CD4-positive, alpha-beta T cell (primary cell): ENCODE measurements around the gene ENTPD3. TPM values are rescaled to one million over a fixed set of nuclear protein-coding genes. Genes with fewer than 3 reads are reported as not detected.

Source experiments
- ATAC-seq: fragments of 200-7000 bp; cut with Tn5 transposase; one replicate; pipeline ENCODE4 v1.10.0; 2022; ENCODE audit warnings: mild to moderate bottlenecking; ENCODE audit not compliant: poor library complexity
- CTCF ChIA-PET: fragments of 350-600 bp; sonication (Branson Sonifier 250); formaldehyde crosslinking; loops from one replicate; lab custom pipeline; 2021; ENCODE audit warnings: antibody characterized with exemption, inconsistent platforms; lab: Charles Lee
- POLR2A ChIA-PET: fragments of 350-600 bp; sonication (Branson Sonifier 250); formaldehyde crosslinking; loops from one replicate; lab custom pipeline; 2021; ENCODE audit warnings: antibody characterized with exemption, inconsistent platforms; lab: Charles Lee
- DNase-seq, 14 experiments: peaks; one replicate each; pipeline ENCODE4 v3.0.0-alpha.2; 2013 to 2020; ENCODE audit warnings: mixed read lengths in 2 of 14
- H3K27ac ChIP-seq, 2 donors: one replicate each; pipeline versions ENCODE4 v1.5.1 to v1.7.0; 2013; ENCODE audit warnings: low read length in 2 of 2, low read depth in 1 of 2, mild to moderate bottlenecking in 1 of 2
- H3K27me3 ChIP-seq, 2 experiments: 1 replicate in 1 of 2; 2 replicates in 1 of 2; pipeline versions ENCODE4 v1.6.1 to v1.7.0; 2013; ENCODE audit warnings: low read length in 2 of 2, control low read depth in 1 of 2, mild to moderate bottlenecking in 1 of 2, moderate library complexity in 1 of 2; ENCODE audit not compliant: insufficient read depth in 2 of 2, control insufficient read depth in 1 of 2
- H3K36me3 ChIP-seq: one replicate; pipeline ENCODE4 v1.6.1; 2013; ENCODE audit warnings: low read length, control low read depth; ENCODE audit not compliant: insufficient read depth
- H3K4me1 ChIP-seq: one replicate; pipeline ENCODE4 v1.6.1; 2013; ENCODE audit warnings: low read length, control low read depth; ENCODE audit not compliant: insufficient read depth
- H3K4me3 ChIP-seq: one replicate; pipeline ENCODE4 v1.5.1; 2013; ENCODE audit warnings: mild to moderate bottlenecking, low read length, moderate library complexity
- H3K9me3 ChIP-seq, 2 experiments: 1 replicate in 1 of 2; 2 replicates in 1 of 2; pipeline versions ENCODE4 v1.6.1 to v1.7.0; 2013; ENCODE audit warnings: low read length in 2 of 2, mild to moderate bottlenecking in 2 of 2, control low read depth in 1 of 2, moderate library complexity in 1 of 2; ENCODE audit not compliant: control insufficient read depth in 1 of 2, insufficient read depth in 1 of 2
- H3K27ac Mint-ChIP-seq: one replicate; pipeline ENCODE4 v1.8.0; 2020; ENCODE audit warnings: mixed read lengths
- H3K27me3 Mint-ChIP-seq: one replicate; pipeline ENCODE4 v1.8.0; 2021; ENCODE audit warnings: mixed read lengths
- H3K36me3 Mint-ChIP-seq: one replicate; pipeline ENCODE4 v1.8.0; 2021; ENCODE audit warnings: low read depth, mixed read lengths
- H3K4me1 Mint-ChIP-seq: one replicate; pipeline ENCODE4 v1.8.0; 2021; ENCODE audit warnings: low read depth, mixed read lengths
- H3K4me3 Mint-ChIP-seq: one replicate; pipeline ENCODE4 v1.8.0; 2020; ENCODE audit warnings: mild to moderate bottlenecking, mixed read lengths
- H3K9me3 Mint-ChIP-seq: one replicate; pipeline ENCODE4 v1.8.0; 2020; ENCODE audit warnings: mixed read lengths
- intact Hi-C, 2 experiments: fragments of 100-400 bp; cut with DNase I in 1 of 2; cut with micrococcal nuclease in 1 of 2; formaldehyde crosslinking; loops; one replicate each; pipeline versions ENCODE4 v1.15.1 to v1.9.0; 2023 to 2025; cut with DNase I, micrococcal nuclease
- total RNA-seq, 174 experiments: library from RNA in 2 of 174; stranded (reverse) in 2 of 174; gene quantifications; one replicate each; pipeline ENCODE4 v1.2.3 and lab custom pipeline; 2021 to 2026
- TF ChIP-seq, protein P1 (sequence below): fragments of 200-600 bp; IDR thresholded peaks from one replicate; pipeline ENCODE4 v1.8.0; 2022; ENCODE audit warnings: antibody characterized with exemption, mild to moderate bottlenecking

The ENTPD3 gene
- total RNA-seq, 2 experiments from 2014 or later, result not detected

DNA sequence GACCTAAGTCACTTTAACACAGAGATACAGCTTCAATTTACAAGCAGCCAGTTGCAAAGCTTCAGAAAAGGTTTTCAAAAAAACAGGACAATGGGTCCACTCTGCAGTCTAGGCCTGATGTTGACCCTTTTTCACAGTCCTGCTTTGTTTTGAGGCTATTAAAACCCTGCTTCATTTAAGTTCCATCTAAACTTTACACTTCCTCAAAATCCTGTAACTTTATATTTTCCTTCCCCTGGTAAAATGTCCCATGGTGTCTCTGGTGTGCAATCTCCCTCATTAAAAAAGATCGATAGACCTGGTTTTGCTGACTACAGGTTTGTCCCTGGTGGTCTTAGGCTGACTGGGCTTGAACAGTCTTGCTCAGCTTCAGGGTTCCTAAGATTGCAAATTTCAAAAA, 65.1 kb downstream of the ENTPD3 start:
- intact Hi-C loops, result loop anchor here (2.0 to 10.0 kb wide), 7 partner anchors 73 to 1513 kb away; partner anchors contain the start of genes ULK4 (in 2 of the 2), ZNF621 (in 2 of the 2), CTNNB1 (in 1 of the 2) and EIF1B (in 1 of the 2)
- TF ChIP-seq, protein P1, sequence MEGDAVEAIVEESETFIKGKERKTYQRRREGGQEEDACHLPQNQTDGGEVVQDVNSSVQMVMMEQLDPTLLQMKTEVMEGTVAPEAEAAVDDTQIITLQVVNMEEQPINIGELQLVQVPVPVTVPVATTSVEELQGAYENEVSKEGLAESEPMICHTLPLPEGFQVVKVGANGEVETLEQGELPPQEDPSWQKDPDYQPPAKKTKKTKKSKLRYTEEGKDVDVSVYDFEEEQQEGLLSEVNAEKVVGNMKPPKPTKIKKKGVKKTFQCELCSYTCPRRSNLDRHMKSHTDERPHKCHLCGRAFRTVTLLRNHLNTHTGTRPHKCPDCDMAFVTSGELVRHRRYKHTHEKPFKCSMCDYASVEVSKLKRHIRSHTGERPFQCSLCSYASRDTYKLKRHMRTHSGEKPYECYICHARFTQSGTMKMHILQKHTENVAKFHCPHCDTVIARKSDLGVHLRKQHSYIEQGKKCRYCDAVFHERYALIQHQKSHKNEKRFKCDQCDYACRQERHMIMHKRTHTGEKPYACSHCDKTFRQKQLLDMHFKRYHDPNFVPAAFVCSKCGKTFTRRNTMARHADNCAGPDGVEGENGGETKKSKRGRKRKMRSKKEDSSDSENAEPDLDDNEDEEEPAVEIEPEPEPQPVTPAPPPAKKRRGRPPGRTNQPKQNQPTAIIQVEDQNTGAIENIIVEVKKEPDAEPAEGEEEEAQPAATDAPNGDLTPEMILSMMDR, result no peak
- DNase-seq (no peak), ATAC-seq (no peak)
- Mint-ChIP-seq H3K4me3 (peak overlapping the region; percentile 88), H3K4me1 (peaks cover 35% of the 10 kb centered on the region), H3K27me3 (no peaks in the 10 kb centered on the region), H3K36me3 (peaks cover 14% of the 10 kb centered on the region), H3K9me3 (no peaks in the 10 kb centered on the region), H3K27ac (peak overlapping the region; percentile 91)
- Histone ChIP-seq H3K27me3 (no peaks in the 10 kb centered on the region), H3K9me3 (no peaks in the 10 kb centered on the region), H3K27ac (peak overlapping the region; percentile 88 to 97), H3K4me1 (peaks cover 25% of the 10 kb centered on the region), H3K36me3 (peaks cover 6% of the 10 kb centered on the region), H3K4me3 (peak overlapping the region; percentile 84)
- CTCF ChIA-PET, result interaction anchor here (1.4 to 1.6 kb wide), 2 partner anchors 147 to 260 kb away, joined by 3 to 4 read pairs; no protein-coding TSS in a partner anchor
- POLR2A ChIA-PET, result interaction anchor here (0.6 to 3.3 kb wide), 7 partner anchors 12 to 747 kb away, joined by 3 to 17 read pairs (median 9); partner anchors contain the start of genes CTNNB1, EIF1B, ZNF619 and ZNF620

DNA sequence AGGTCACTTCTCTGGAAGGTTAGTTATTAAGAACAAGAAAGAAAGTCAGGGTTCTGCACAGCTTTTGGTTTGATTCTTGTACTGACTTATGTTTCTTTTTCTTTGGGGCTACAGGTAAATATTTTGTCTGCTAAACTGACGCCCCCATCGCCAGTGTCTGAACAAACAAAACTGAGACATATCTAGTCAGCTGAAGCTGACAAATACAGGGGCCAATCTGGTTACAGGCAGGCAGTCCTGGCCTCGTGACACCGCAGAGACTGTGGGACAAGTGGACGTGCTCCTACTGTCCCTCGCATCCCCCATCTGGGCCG, 65.5 kb downstream of the ENTPD3 start:
- ATAC-seq (no peak), DNase-seq (no peak)
- TF ChIP-seq, protein P1, result no peak
- H3K27ac ChIP-seq, result peak overlapping the region; percentile 88 to 97
- intact Hi-C loops, result loop anchor here (2.0 to 10.0 kb wide), 7 partner anchors 72 to 1512 kb away; partner anchors contain the start of genes ULK4 (in 2 of the 2), ZNF621 (in 2 of the 2), CTNNB1 (in 1 of the 2) and EIF1B (in 1 of the 2)
- Mint-ChIP-seq H3K4me1 (peaks cover 38% of the 10 kb centered on the region), H3K27me3 (no peaks in the 10 kb centered on the region), H3K4me3 (peak overlapping the region; percentile 88), H3K27ac (peak overlapping the region; percentile 91), H3K36me3 (peaks cover 16% of the 10 kb centered on the region), H3K9me3 (no peaks in the 10 kb centered on the region)
- no peaks in the 10 kb centered on the region for H3K9me3 ChIP-seq
- H3K4me3 ChIP-seq, result peak overlapping the region; percentile 84
- peaks cover 26% of the 10 kb centered on the region for H3K4me1 ChIP-seq
- peaks cover 6% of the 10 kb centered on the region for H3K36me3 ChIP-seq
- H3K27me3 ChIP-seq, result no peaks in the 10 kb centered on the region
- ChIA-PET CTCF (interaction anchor here (1.4 to 1.6 kb wide), 3 partner anchors 135 to 261 kb away, joined by 3 to 4 read pairs (median 3); no protein-coding TSS in a partner anchor), POLR2A (interaction anchor here (0.6 to 3.3 kb wide), 10 partner anchors 11 to 747 kb away, joined by 3 to 17 read pairs (median 5); partner anchors contain the start of genes CTNNB1, EIF1B, ZNF619 and ZNF620)

DNA sequence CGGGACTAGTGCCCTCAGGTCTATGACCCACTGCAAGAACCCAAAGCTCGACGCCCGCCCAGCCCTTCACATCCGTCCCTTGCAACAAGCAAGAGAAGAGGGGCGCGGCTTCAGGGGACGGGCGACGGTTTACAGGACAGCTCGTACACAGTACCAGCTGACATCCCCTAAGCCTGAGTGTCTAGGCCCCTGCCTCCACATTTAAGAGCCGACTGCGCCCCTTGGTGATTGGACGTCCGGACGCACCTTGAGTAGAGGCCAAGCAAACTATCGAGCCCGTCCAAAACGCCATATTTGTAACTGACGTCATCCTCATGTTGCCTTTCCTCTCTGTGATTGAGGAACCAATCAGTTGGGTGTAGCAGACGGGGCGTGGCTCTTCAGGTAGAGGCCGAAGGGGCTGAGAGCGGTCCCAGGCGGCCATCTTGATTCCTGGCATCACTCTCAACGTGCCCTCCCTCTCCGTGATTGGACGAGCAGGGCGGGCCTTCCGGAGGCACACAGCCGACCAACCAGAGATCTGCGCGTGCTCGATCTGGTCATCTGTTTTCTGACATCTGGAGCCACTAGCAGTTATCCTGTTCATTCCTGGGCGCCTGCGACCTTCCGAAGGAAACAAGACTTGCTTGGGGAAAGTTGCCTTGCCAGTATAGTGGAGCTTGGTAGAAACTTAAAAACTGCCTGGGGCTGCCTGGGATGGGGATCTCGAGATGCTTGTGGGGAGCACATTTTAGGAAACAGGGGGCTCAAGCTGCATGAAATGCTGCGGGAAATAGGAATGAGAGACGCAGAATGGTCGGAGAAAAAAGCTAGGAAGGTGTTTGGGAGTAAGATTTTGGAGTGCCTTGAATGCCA, 66.1 kb downstream of the ENTPD3 start:
- H3K9me3 ChIP-seq, result no peaks in the 10 kb centered on the region
- peak; percentile 87 to 99 (median 94) for DNase-seq
- H3K27ac ChIP-seq, result peak overlapping the region; percentile 88 to 97
- peak; percentile 90 for ATAC-seq
- ChIA-PET CTCF (interaction anchor here (1.2 to 1.6 kb wide), 4 partner anchors 12 to 261 kb away, joined by 3 to 4 read pairs (median 4); no protein-coding TSS in a partner anchor), POLR2A (interaction anchor here (0.6 to 3.3 kb wide), 13 partner anchors 11 to 1509 kb away, joined by 3 to 17 read pairs (median 4); partner anchors contain the start of genes CTNNB1, EIF1B, RPSA and ULK4)
- H3K4me3 Mint-ChIP-seq, result peak overlapping the region; percentile 88
- H3K9me3 Mint-ChIP-seq, result no peaks in the 10 kb centered on the region
- no peaks in the 10 kb centered on the region for H3K27me3 ChIP-seq
- TF ChIP-seq, protein P1, result no peak
- no peaks in the 10 kb centered on the region for H3K27me3 Mint-ChIP-seq
- peak overlapping the region; percentile 91 for H3K27ac Mint-ChIP-seq
- peaks cover 43% of the 10 kb centered on the region for H3K4me1 Mint-ChIP-seq
- peak overlapping the region; percentile 84 for H3K4me3 ChIP-seq
- peaks cover 21% of the 10 kb centered on the region for H3K36me3 Mint-ChIP-seq
- peaks cover 31% of the 10 kb centered on the region for H3K4me1 ChIP-seq
- peaks cover 7% of the 10 kb centered on the region for H3K36me3 ChIP-seq
- intact Hi-C loops, result loop anchor here (1.0 to 10.0 kb wide), 8 partner anchors 72 to 1512 kb away; partner anchors contain the start of genes EIF1B (in 2 of the 2), ULK4 (in 2 of the 2), ZNF621 (in 2 of the 2) and CTNNB1 (in 1 of the 2)
